GM23338 (cell line): ENCODE results near the gene MARK2.

Experiments
- CREB1 ChIP-seq: fragments of 250-450 bp; sonication (Bioruptor Pico); IDR thresholded peaks from 2 replicates; pipeline ENCODE4 v1.5.0; 2020; ENCODE audit warnings: low read depth, mild to moderate bottlenecking, moderate library complexity
- CTCF ChIP-seq, 2 experiments: fragments of 200-600 bp in 1 of 2; sonication (generic) in 1 of 2; conservative IDR thresholded peaks; 2 replicates each; pipeline versions ENCODE4 v1.5.1 to v1.6.1; 2016 to 2017; ENCODE audit warnings: antibody characterized with exemption in 2 of 2, low read depth in 2 of 2, mild to moderate bottlenecking in 2 of 2, moderate library complexity in 1 of 2
- ETS1 ChIP-seq: IDR thresholded peaks from 2 replicates; pipeline ENCODE4 v1.6.1; 2016; ENCODE audit warnings: antibody characterized with exemption
- EZH2 ChIP-seq: fragments of 200-600 bp; sonication (generic); IDR thresholded peaks from one replicate; pipeline ENCODE4 v1.8.0; 2017; ENCODE audit warnings: antibody characterized with exemption, mild to moderate bottlenecking, low read depth; ENCODE audit not compliant: unreplicated experiment
- EZH2phosphoT487 ChIP-seq: fragments of 200-600 bp; sonication (generic); IDR thresholded peaks from one replicate; pipeline ENCODE4 v1.8.1; 2018; ENCODE audit warnings: antibody characterized with exemption; ENCODE audit not compliant: unreplicated experiment
- JUNB ChIP-seq: IDR thresholded peaks from one replicate; pipeline ENCODE4 v1.6.1; 2016; ENCODE audit warnings: antibody characterized with exemption; ENCODE audit not compliant: unreplicated experiment
- POLR2AphosphoS5 ChIP-seq: IDR thresholded peaks from 2 replicates; pipeline ENCODE4 v1.6.1; 2016; ENCODE audit warnings: antibody characterized with exemption, low read depth
- REST ChIP-seq: IDR thresholded peaks from one replicate; pipeline ENCODE4 v1.6.1; 2018; ENCODE audit warnings: antibody characterized with exemption; ENCODE audit not compliant: unreplicated experiment
- STAT1 ChIP-seq: IDR thresholded peaks from one replicate; pipeline ENCODE4 v1.6.1; 2016; ENCODE audit warnings: antibody characterized with exemption; ENCODE audit not compliant: unreplicated experiment
- ZNF114 ChIP-seq: fragments of 250-450 bp; sonication (Bioruptor Pico); IDR thresholded peaks from 2 replicates; pipeline ENCODE4 v1.5.0; 2020; ENCODE audit warnings: mild to moderate bottlenecking, moderate library complexity

- TF ChIP-seq EZH2phosphoT487 (no peak), CTCF (conservative IDR thresholded peaks at IDR 0.05; ENCODE audit: low read depth in 2 of 2) (no peak), REST (no peak), POLR2AphosphoS5 (no peak), CREB1 (CRISPR knock-in tag) (no peak), EZH2 (no peak), JUNB (no peak), ZNF114 (CRISPR knock-in tag) (no peak), STAT1 (no peak), ETS1 (no peak)
Measured at GRCh38 chr11:63795066-63795465, 43.8 kb upstream of the MARK2 start.
